Psoas muscle (tissue), 8 donors: ENCODE measurements around the gene DOCK6. TPM values are rescaled to one million over a fixed set of nuclear protein-coding genes. Genes with fewer than 3 reads are reported as not detected.

Experiments
- ATAC-seq, 4 donors: fragments of 200-7000 bp; cut with Tn5 transposase; one replicate each; pipeline ENCODE4 v1.9.1; 2020; ENCODE audit warnings: moderate library complexity in 3 of 4, mild to moderate bottlenecking in 2 of 4
- DNase-seq, 2 donors: peaks; one replicate each; pipeline ENCODE4 v3.0.0-alpha.2; 2020
- H3K27ac ChIP-seq: fragments of 200-600 bp; one replicate; pipeline ENCODE4 v1.8.0; 2022
- H3K27me3 ChIP-seq, 3 donors: fragments of 200-600 bp in 1 of 3; one replicate each; pipeline versions ENCODE4 v1.6.1 to v1.8.0; 2013 to 2022; ENCODE audit warnings: low read length in 2 of 3, mild to moderate bottlenecking in 2 of 3, moderate library complexity in 1 of 3; ENCODE audit not compliant: insufficient read depth in 3 of 3
- H3K36me3 ChIP-seq, 2 donors: fragments of 200-600 bp in 1 of 2; one replicate each; pipeline versions ENCODE4 v1.6.1 to v1.8.0; 2013 to 2022; ENCODE audit warnings: low read depth in 1 of 2, mild to moderate bottlenecking in 1 of 2, moderate library complexity in 1 of 2; ENCODE audit not compliant: insufficient read depth in 1 of 2
- H3K4me1 ChIP-seq: fragments of 200-600 bp; one replicate; pipeline ENCODE4 v1.8.0; 2022
- H3K4me3 ChIP-seq: fragments of 200-600 bp; one replicate; pipeline ENCODE4 v1.8.0; 2022; ENCODE audit warnings: mild to moderate bottlenecking
- H3K9me3 ChIP-seq: fragments of 200-600 bp; one replicate; pipeline ENCODE4 v1.8.0; 2022
- WGBS, 3 donors: extraction: QIAGEN DNeasy Blood & Tissue Kit; methylation state at CpG; one replicate each; pipeline versions ENCODE4 v1.1.6 to v1.1.7; 2013; 5-methylcytosine and 5-hydroxymethylcytosine counted together
- intact Hi-C, 2 donors: fragments of 100-400 bp; cut with DNase I; formaldehyde crosslinking; loops; one replicate each; pipeline versions ENCODE4 v1.11.0 to v1.14.2; 2022
- polyA plus RNA-seq, 3 donors: library from polyadenylated mRNA; stranded (reverse); fragments of 200-250 nt; gene quantifications; one replicate each; pipeline ENCODE4 v1.2.3, GENCODE V29; 2013
- total RNA-seq, 4 donors: library from RNA; stranded (reverse); fragmentation: NEBNext Ultra II Directional in 2 of 4; extraction: Animal tissue kit (Norgen Biotek cat#: 25700) in 2 of 4; gene quantifications; one replicate each; pipeline versions ENCODE4 v1.2.1 to v1.2.4, GENCODE V29; 2021 to 2023
- TF ChIP-seq, protein P1 (sequence below): fragments of 200-600 bp; IDR thresholded peaks from one replicate; pipeline ENCODE4 v1.8.0; 2022; ENCODE audit warnings: antibody characterized with exemption
- donor health status: healthy with polysubstance abuse.
- donor health status: DM: no; HTN: no; CAD: no; lungs with moderate emphysema.
- donor health status: Bipolar disorder and iron deficiency.
- donor health status: healthy.
- donor health status: DM: yes; HTN: yes; CAD: no.
- donor health status: DM: no; HTN: no; CAD: no.
- donor health status: DM: no; HTN: no; CAD: no.
- donor health status: DM: yes; HTN: yes; CAD: no.

Gene DOCK6
- total and polyA plus RNA-seq, 7 donors, result 8.7 to 27.1 (median 15.3) TPM

DNA sequence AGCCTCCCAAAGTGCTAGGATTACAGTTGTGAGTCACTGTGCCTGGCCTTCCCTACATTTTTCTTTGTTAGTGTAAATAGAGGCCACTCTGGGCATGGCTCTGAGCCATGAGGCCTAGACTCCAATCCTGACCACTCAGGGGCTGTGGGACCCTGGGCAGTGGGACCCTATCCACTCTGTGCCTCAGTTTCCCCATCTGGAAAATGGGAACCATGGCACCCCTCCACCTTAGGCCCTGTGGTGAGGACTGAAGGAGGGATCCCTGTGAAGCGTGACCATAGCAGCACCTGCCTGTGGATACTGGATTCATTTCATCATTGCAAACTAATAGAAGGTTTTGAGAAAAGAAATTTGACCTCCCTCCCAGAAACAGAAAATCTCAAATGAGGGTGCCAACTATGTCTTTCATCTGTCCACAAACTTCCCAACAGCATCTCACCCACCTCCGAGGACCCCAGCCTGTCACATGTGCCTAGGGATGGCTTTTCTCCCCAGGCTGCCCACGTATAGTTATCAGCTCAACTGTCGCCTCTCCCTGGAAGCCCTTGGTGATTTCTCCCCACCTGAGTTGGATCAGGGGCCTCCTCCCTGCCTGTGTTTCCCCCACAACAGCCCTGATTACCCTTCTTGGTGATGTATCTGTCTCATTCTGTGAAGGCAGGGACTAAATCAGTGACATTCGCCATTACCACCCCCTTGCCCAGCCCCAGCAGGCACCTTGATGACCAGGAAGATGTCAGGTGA lies 17.3 kb downstream of the DOCK6 start:
- Histone ChIP-seq H3K4me1 (peaks cover 6% of the 10 kb centered on the region), H3K9me3 (no peaks in the 10 kb centered on the region), H3K4me3 (no peak overlapping the region), H3K27ac (no peak overlapping the region), H3K27me3 (peaks cover 0 to 5% (median 0%) of the 10 kb centered on the region in 3 donors), H3K36me3 (peaks cover 0 to 22% of the 10 kb centered on the region in 2 donors)
- DNase-seq (no peak), ATAC-seq (no peak)
- 93 to 96% (median 95%) methylated on average over 5 of the region's 5 CpGs for WGBS, 3 donors
- TF ChIP-seq, protein P1, sequence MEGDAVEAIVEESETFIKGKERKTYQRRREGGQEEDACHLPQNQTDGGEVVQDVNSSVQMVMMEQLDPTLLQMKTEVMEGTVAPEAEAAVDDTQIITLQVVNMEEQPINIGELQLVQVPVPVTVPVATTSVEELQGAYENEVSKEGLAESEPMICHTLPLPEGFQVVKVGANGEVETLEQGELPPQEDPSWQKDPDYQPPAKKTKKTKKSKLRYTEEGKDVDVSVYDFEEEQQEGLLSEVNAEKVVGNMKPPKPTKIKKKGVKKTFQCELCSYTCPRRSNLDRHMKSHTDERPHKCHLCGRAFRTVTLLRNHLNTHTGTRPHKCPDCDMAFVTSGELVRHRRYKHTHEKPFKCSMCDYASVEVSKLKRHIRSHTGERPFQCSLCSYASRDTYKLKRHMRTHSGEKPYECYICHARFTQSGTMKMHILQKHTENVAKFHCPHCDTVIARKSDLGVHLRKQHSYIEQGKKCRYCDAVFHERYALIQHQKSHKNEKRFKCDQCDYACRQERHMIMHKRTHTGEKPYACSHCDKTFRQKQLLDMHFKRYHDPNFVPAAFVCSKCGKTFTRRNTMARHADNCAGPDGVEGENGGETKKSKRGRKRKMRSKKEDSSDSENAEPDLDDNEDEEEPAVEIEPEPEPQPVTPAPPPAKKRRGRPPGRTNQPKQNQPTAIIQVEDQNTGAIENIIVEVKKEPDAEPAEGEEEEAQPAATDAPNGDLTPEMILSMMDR, result no peak
- intact Hi-C loops, result loop anchor here in 1 of 2 donors (5.0 kb wide), 1 partner anchor 42 kb away; no protein-coding TSS in a partner anchor

DNA sequence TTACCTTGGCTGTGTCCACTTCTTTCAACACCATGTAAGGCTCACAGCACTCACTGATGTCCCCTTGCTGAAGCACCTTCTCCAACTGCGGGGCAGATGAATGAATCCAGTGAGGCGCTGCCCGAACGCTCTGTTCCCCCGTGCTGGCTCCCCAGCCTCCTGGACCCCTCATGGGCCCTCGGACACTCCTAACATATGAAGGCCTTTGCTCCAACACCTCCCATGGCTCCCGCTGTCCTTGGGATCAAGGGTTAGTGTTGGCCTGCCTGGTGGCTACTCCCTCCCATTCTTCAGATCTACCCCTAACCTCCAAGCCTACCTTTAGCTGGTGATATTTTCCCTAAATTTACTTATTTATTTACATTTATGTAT lies 18.5 kb downstream of the DOCK6 start:
- Histone ChIP-seq H3K27me3 (peaks cover 0 to 5% (median 0%) of the 10 kb centered on the region in 3 donors), H3K27ac (no peak overlapping the region), H3K36me3 (peaks cover 0 to 24% of the 10 kb centered on the region in 2 donors), H3K9me3 (no peaks in the 10 kb centered on the region), H3K4me1 (peaks cover 6% of the 10 kb centered on the region), H3K4me3 (no peak overlapping the region)
- DNase-seq (no peak), ATAC-seq (peak in 1 of 4 donors; percentile 1)
- TF ChIP-seq, protein P1, result no peak
- intact Hi-C loops, result loop anchor here in 1 of 2 donors (5.0 kb wide), 1 partner anchor 44 kb away; no protein-coding TSS in a partner anchor
- 89 to 95% (median 93%) methylated on average over 7 of the region's 7 CpGs for WGBS, 3 donors

DNA sequence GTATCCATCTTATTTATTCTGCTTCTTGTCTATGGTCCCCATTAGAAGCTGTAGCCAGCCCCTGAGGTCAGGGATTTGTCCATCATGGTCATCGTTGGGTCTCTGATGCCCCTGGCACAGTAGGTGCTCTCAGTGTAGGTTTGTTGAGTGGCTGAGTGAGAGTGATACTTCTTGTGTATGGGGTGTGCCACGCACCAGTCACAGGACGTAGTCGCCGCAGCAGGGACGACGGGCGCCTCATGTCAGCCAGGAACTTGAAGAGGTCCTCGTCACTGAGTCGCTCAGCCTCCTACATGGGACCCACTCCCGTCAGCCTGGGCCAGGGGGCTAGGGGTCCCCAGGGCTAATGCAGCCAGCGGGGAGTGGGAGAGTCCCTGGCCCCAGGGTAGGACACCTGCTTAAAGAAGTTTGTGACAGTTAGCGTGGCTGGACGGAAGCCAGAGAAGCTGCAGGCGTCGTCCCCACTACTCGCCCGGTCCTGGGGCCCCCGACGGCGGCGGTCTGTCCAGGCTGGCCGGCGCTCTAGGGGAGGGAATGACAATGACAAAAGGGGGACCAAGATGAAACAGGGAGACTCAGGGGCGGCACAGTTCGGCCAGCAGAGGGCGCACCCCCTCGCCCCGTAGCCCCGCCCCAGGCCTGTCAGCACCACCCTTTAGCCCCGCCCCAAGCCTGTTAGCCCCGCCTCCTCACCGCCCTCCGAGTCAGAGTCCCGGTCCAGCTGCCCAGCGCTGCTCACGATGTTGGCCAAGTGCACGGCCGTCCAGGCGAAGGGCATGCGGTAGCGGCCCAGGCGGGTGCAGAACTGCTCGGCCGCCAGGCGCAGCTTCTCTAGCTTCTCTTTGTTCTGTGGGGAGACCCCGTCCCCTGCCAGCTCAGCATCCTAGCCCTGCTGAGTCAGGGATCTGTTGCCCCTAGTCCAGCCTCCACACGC lies 19.2 kb downstream of the DOCK6 start:
- peak; percentile 93 to 95 for DNase-seq
- intact Hi-C loops, result loop anchor here in 1 of 2 donors (5.0 kb wide), 1 partner anchor 44 kb away; no protein-coding TSS in a partner anchor
- Histone ChIP-seq H3K9me3 (no peaks in the 10 kb centered on the region), H3K36me3 (peaks cover 0 to 27% of the 10 kb centered on the region in 2 donors), H3K27me3 (peaks cover 0 to 5% (median 0%) of the 10 kb centered on the region in 3 donors), H3K4me3 (no peak overlapping the region), H3K4me1 (peaks cover 6% of the 10 kb centered on the region), H3K27ac (no peak overlapping the region)
- TF ChIP-seq, protein P1, result peak; percentile 60
- ATAC-seq, result peak; percentile 86 to 93 (median 90)
- WGBS, 3 donors, result 36 to 37% (median 37%) methylated on average over 46 to 48 of the region's 48 CpGs

GRCh38 chr19:11242025-11242424 lies 20.3 kb downstream of the DOCK6 start:
- intact Hi-C loops, result loop anchor here in 1 of 2 donors (5.0 kb wide), 1 partner anchor 45 kb away; no protein-coding TSS in a partner anchor

More at GRCh38 chr19:11242025-11242424, 20.3 kb downstream of the DOCK6 start:
- Histone ChIP-seq H3K4me3 (no peak overlapping the region), H3K27ac (no peak overlapping the region), H3K9me3 (no peaks in the 10 kb centered on the region), H3K36me3 (peaks cover 0 to 27% of the 10 kb centered on the region in 2 donors), H3K27me3 (peaks cover 0 to 5% (median 0%) of the 10 kb centered on the region in 3 donors), H3K4me1 (peaks cover 2% of the 10 kb centered on the region)
- ATAC-seq, result no peak
- WGBS, 3 donors, result 83 to 89% (median 84%) methylated on average over 11 of the region's 11 CpGs
- TF ChIP-seq, protein P1, result no peak
- no peak for DNase-seq
